ENCODE data around the gene ISL2.

DNA sequence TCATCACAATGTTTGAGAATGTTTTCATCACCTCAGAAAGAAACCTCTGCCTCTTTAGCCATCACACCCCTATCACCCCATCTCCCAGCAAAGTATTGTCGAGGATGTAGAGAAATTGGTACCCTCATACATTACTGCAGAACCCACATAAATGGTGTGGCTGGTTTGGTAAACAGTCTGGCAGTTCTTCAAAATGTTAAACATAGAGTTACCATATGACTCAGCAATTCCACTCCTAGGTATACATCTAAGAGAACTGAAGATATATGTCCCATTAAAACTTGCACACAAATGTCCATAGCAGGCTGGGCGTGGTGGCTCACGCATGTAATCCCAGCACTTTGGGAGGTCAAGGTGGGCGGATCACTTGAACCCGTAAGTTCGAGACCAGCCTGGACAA, 16.6 kb upstream of the ISL2 start:
- no peak for TF ChIP-seq POLR2AphosphoS5 (IDR thresholded peaks at IDR 0.05; ENCODE audit: low read depth, low read length)
- TF ChIP-seq, protein P1, sequence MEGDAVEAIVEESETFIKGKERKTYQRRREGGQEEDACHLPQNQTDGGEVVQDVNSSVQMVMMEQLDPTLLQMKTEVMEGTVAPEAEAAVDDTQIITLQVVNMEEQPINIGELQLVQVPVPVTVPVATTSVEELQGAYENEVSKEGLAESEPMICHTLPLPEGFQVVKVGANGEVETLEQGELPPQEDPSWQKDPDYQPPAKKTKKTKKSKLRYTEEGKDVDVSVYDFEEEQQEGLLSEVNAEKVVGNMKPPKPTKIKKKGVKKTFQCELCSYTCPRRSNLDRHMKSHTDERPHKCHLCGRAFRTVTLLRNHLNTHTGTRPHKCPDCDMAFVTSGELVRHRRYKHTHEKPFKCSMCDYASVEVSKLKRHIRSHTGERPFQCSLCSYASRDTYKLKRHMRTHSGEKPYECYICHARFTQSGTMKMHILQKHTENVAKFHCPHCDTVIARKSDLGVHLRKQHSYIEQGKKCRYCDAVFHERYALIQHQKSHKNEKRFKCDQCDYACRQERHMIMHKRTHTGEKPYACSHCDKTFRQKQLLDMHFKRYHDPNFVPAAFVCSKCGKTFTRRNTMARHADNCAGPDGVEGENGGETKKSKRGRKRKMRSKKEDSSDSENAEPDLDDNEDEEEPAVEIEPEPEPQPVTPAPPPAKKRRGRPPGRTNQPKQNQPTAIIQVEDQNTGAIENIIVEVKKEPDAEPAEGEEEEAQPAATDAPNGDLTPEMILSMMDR (IDR thresholded peaks at IDR 0.05), result no peak

Data from Panc1 (cell line).